H1 (cell line): Measurements from ENCODE around the gene TRMT44. TPM values are rescaled to one million over a fixed set of nuclear protein-coding genes. Genes with fewer than 3 reads are reported as not detected.

Experiments used
- CTCF ChIA-PET: fragments of 300-600 bp; sonication (Branson Sonifier 250); formaldehyde crosslinking; loops from one replicate; lab custom pipeline; 2021; ENCODE audit not compliant: partially characterized antibody; lab: Charles Lee
- POLR2A ChIA-PET: fragments of 300-600 bp; sonication (Branson Sonifier 250); formaldehyde crosslinking; loops from one replicate; lab custom pipeline; 2021; ENCODE audit warnings: inconsistent platforms; ENCODE audit not compliant: partially characterized antibody; lab: Charles Lee
- DNase-seq, 2 experiments: peaks; one replicate each; pipeline versions ENCODE4 v3.0.0 to v3.0.0-alpha.2; 2010 to 2022; ENCODE audit warnings: low spot score in 2 of 2, low read depth in 1 of 2, mixed read lengths in 1 of 2
- FAIRE-seq: peaks from 2 replicates; lab custom pipeline; 2011; peaks lifted over from hg19 to GRCh38; lab: Jason Lieb, UNC
- H2AFZ ChIP-seq: 2 replicates; pipeline ENCODE4 v1.8.1; 2012; ENCODE audit warnings: low read length, inconsistent platforms
- H2AK5ac ChIP-seq: 2 replicates; pipeline ENCODE4 v1.6.1; 2013; ENCODE audit warnings: low read depth, low read length
- H2BK120ac ChIP-seq: replicated peaks from 2 replicates; pipeline ENCODE3; 2013; ENCODE audit warnings: low read depth, low read length, inconsistent platforms
- H2BK12ac ChIP-seq: 2 replicates; pipeline ENCODE4 v1.6.1; 2013; ENCODE audit warnings: low read depth, low read length
- H2BK15ac ChIP-seq: 2 replicates; pipeline ENCODE4 v1.6.1; 2013; ENCODE audit warnings: low read length
- H2BK20ac ChIP-seq: 2 replicates; pipeline ENCODE4 v1.6.1; 2013; ENCODE audit warnings: low read length
- H2BK5ac ChIP-seq: 2 replicates; pipeline ENCODE4 v1.6.1; 2013; ENCODE audit warnings: low read depth, low read length
- H3K14ac ChIP-seq: 2 replicates; pipeline ENCODE4 v1.6.1; 2013; ENCODE audit warnings: inconsistent platforms; ENCODE audit not compliant: insufficient read length
- H3K18ac ChIP-seq: 2 replicates; pipeline ENCODE4 v1.6.1; 2013; ENCODE audit warnings: low read length; ENCODE audit errors: extremely low read depth
- H3K23ac ChIP-seq: 2 replicates; pipeline ENCODE4 v1.6.1; 2013; ENCODE audit warnings: inconsistent platforms; ENCODE audit not compliant: insufficient read length
- H3K23me2 ChIP-seq: 2 replicates; pipeline ENCODE4 v1.6.1; 2013; ENCODE audit warnings: low read depth, low read length
- H3K27ac ChIP-seq: 2 replicates; pipeline ENCODE4 v1.6.1; 2011; ENCODE audit warnings: low read depth, low read length, inconsistent platforms
- H3K27me3 ChIP-seq, 4 experiments: replicated peaks in 1 of 4; 1 replicate in 1 of 4; 2 replicates in 3 of 4; pipeline versions ENCODE4 v1.6.1 to v1.8.1; 2011 to 2013; ENCODE audit warnings: low read length in 3 of 4, mild to moderate bottlenecking in 3 of 4, inconsistent platforms in 2 of 4, mixed read lengths in 2 of 4, moderate library complexity in 1 of 4; ENCODE audit not compliant: control insufficient read depth in 3 of 4, insufficient read depth in 3 of 4; ENCODE audit errors: extremely low read depth in 1 of 4
- H3K36me3 ChIP-seq, 4 experiments: 2 replicates each; pipeline versions ENCODE4 v1.6.1 to v1.8.1; 2011 to 2013; ENCODE audit warnings: mild to moderate bottlenecking in 4 of 4, low read length in 3 of 4, moderate library complexity in 2 of 4, control low read depth in 1 of 4, inconsistent platforms in 1 of 4; ENCODE audit not compliant: insufficient read depth in 4 of 4, control insufficient read depth in 2 of 4
- H3K4ac ChIP-seq: replicated peaks from 2 replicates; pipeline ENCODE3; 2013; ENCODE audit warnings: low read length, low read depth, mixed read lengths, inconsistent platforms; ENCODE audit not compliant: insufficient read length
- H3K4me1 ChIP-seq, 4 experiments: replicated peaks in 1 of 4; 1 replicate in 1 of 4; 2 replicates in 3 of 4; pipeline versions ENCODE4 v1.6.1 to v1.8.1; 2011 to 2013; ENCODE audit warnings: low read length in 3 of 4, inconsistent platforms in 2 of 4, mixed read lengths in 1 of 4; ENCODE audit not compliant: insufficient read depth in 4 of 4, control insufficient read depth in 3 of 4
- H3K4me2 ChIP-seq, 2 experiments: 2 replicates each; pipeline versions ENCODE4 v1.6.1 to v1.8.1; 2011 to 2013; ENCODE audit warnings: low read depth in 2 of 2, low read length in 2 of 2, control low read depth in 1 of 2, inconsistent platforms in 1 of 2, mild to moderate bottlenecking in 1 of 2; ENCODE audit not compliant: insufficient read depth in 1 of 2
- H3K4me3 ChIP-seq, 4 experiments: fragments of 200-600, 300-600 bp in 1 of 4; sonication (generic), shearing (Covaris generic), sonication (Bioruptor Twin) in 1 of 4; 2 replicates each; pipeline versions ENCODE4 v1.5.1 to v1.8.1; 2011 to 2016; ENCODE audit warnings: low read length in 4 of 4, low read depth in 3 of 4, control low read depth in 2 of 4, inconsistent platforms in 2 of 4, mild to moderate bottlenecking in 2 of 4, mixed read lengths in 1 of 4, moderate library complexity in 1 of 4; ENCODE audit not compliant: insufficient read depth in 2 of 4; ENCODE audit errors: extremely low read depth in 1 of 4
- H3K56ac ChIP-seq: replicated peaks from 2 replicates; pipeline ENCODE3; 2013; ENCODE audit warnings: low read depth, mild to moderate bottlenecking, mixed read lengths, low read length, inconsistent platforms; ENCODE audit not compliant: insufficient read length
- H3K79me1 ChIP-seq: 2 replicates; pipeline ENCODE4 v1.6.1; 2013; ENCODE audit warnings: low read depth, low read length, control low read depth
- H3K79me2 ChIP-seq, 2 experiments: 2 replicates each; pipeline versions ENCODE4 v1.6.1 to v1.8.1; 2012 to 2013; ENCODE audit warnings: low read length in 2 of 2, mild to moderate bottlenecking in 2 of 2, inconsistent platforms in 1 of 2; ENCODE audit not compliant: insufficient read depth in 2 of 2, control insufficient read depth in 1 of 2
- H3K9ac ChIP-seq, 4 experiments: replicated peaks in 1 of 4; 1 replicate in 1 of 4; 2 replicates in 3 of 4; pipeline versions ENCODE4 v1.6.1 to v1.8.1; 2011 to 2013; ENCODE audit warnings: low read depth in 3 of 4, low read length in 3 of 4, control low read depth in 2 of 4, mild to moderate bottlenecking in 2 of 4, moderate library complexity in 2 of 4, inconsistent platforms in 1 of 4; ENCODE audit errors: extremely low read depth in 1 of 4
- H3K9me3 ChIP-seq, 2 experiments: 2 replicates each; pipeline versions ENCODE4 v1.6.1 to v1.8.1; 2012 to 2013; ENCODE audit warnings: mild to moderate bottlenecking in 2 of 2, moderate library complexity in 2 of 2, control low read depth in 1 of 2, inconsistent platforms in 1 of 2, low read depth in 1 of 2, low read length in 1 of 2, mixed read lengths in 1 of 2; ENCODE audit not compliant: insufficient read depth in 2 of 2
- H4K20me1 ChIP-seq, 2 experiments: replicated peaks in 1 of 2; 2 replicates each; pipeline versions ENCODE3 to v1.8.1; 2011 to 2013; ENCODE audit warnings: inconsistent platforms in 2 of 2, low read length in 2 of 2, mild to moderate bottlenecking in 1 of 2; ENCODE audit not compliant: insufficient read depth in 2 of 2, control insufficient read depth in 1 of 2
- H4K5ac ChIP-seq: 2 replicates; pipeline ENCODE4 v1.6.1; 2013; ENCODE audit warnings: low read length, low read depth, mixed read lengths, inconsistent platforms; ENCODE audit not compliant: insufficient read length
- H4K8ac ChIP-seq: 2 replicates; pipeline ENCODE4 v1.8.0; 2013; ENCODE audit warnings: mild to moderate bottlenecking, moderate library complexity, low read length, inconsistent platforms; ENCODE audit not compliant: insufficient read depth; ENCODE audit errors: extremely low read depth
- H4K91ac ChIP-seq: replicated peaks from 2 replicates; pipeline ENCODE3; 2013; ENCODE audit warnings: low read length, mixed read lengths, inconsistent platforms; ENCODE audit not compliant: insufficient read length
- CHD1 ChIP-seq: IDR thresholded peaks from 2 replicates; pipeline ENCODE4 v1.6.1; 2012; ENCODE audit warnings: low read depth, low read length, improper control_type of control experiment
- CHD2 ChIP-seq: IDR thresholded peaks from 2 replicates; pipeline ENCODE4 v1.6.1; 2012; ENCODE audit warnings: low read length, improper control_type of control experiment
- CREB1 ChIP-seq: IDR thresholded peaks from 2 replicates; pipeline ENCODE4 v1.6.1; 2012; ENCODE audit warnings: inconsistent platforms
- HDAC6 ChIP-seq: IDR thresholded peaks from one replicate; pipeline ENCODE4 v1.7.1; 2012; ENCODE audit warnings: low read depth, mild to moderate bottlenecking, inconsistent platforms, low read length, moderate library complexity
- KDM5A ChIP-seq: fragments of 200-600 bp; IDR thresholded peaks from 2 replicates; pipeline ENCODE4 v1.7.1; 2012; ENCODE audit warnings: mild to moderate bottlenecking, low read length, inconsistent platforms, mixed read lengths
- SIN3A ChIP-seq, 2 experiments: IDR thresholded peaks in 1 of 2; conservative IDR thresholded peaks in 1 of 2; 2 replicates each; pipeline ENCODE4 v1.6.1; 2011 to 2012; ENCODE audit warnings: low read length in 2 of 2, improper control_type of control experiment in 1 of 2, low read depth in 1 of 2, mild to moderate bottlenecking in 1 of 2
- TAF7 ChIP-seq: optimal IDR thresholded peaks from 2 replicates; pipeline ENCODE3; 2011; ENCODE audit warnings: low read depth, mild to moderate bottlenecking, inconsistent platforms, low read length, moderate library complexity, borderline replicate concordance
- TEAD4 ChIP-seq: IDR thresholded peaks from 2 replicates; pipeline ENCODE4 v1.6.1; 2012; ENCODE audit warnings: low read depth, low read length, inconsistent platforms, mixed read lengths
- ZNF274 ChIP-seq: IDR thresholded peaks from 2 replicates; pipeline ENCODE4 v1.7.0; 2012; ENCODE audit warnings: low read length, borderline replicate concordance; ENCODE audit errors: extremely low read depth
- WGBS, 2 experiments: shearing (Covaris generic) in 1 of 2; methylation state at CpG; one replicate each; pipeline versions ENCODE4 v1.1.6 to v1.1.7; 2013 to 2015; ENCODE audit warnings: low lambda C conversion rate in 2 of 2, mixed read lengths in 2 of 2, inconsistent platforms in 1 of 2, low coverage in 1 of 2, missing lambda C conversion rate in 1 of 2; ENCODE audit not compliant: insufficient replicate concordance in 2 of 2, insufficient coverage in 1 of 2, insufficient read length in 1 of 2; ENCODE audit errors: extremely low coverage in 1 of 2, missing lambda C conversion rate in 1 of 2; 5-methylcytosine and 5-hydroxymethylcytosine counted together
- polyA plus RNA-seq, 7 experiments: library from polyadenylated mRNA; depleted of rRNA in 3 of 7; stranded (reverse) in 5 of 7; unstranded in 2 of 7; fragments of >200 nt in 5 of 7; fragments of 200-250 nt in 2 of 7; gene quantifications; 1 replicate in 5 of 7; 2 replicates in 1 of 7; 4 replicates in 1 of 7; pipeline versions ENCODE4 v1.2.1 to v1.2.3, GENCODE V29; 2011 to 2013; ENCODE audit warnings: missing spikeins in 2 of 7, mixed read lengths in 2 of 7
- total RNA-seq: library from RNA; stranded (reverse); fragmentation: NEBNext Ultra II Directional; extraction: Animal tissue kit (Norgen Biotek cat#: 25700); gene quantifications from 2 replicates; pipeline ENCODE4 v1.2.1, GENCODE V29; 2021

Gene TRMT44
- total and polyA plus RNA-seq, 2 of the 8 experiments (the other 6 are each of a cell fraction or from before 2014, with no cell fraction given): 8.6 to 23.9 TPM

- Histone ChIP-seq H2BK20ac (no peak overlapping the region), H3K23me2 (no peaks in the 10 kb centered on the region)
- no peak for TF ChIP-seq HDAC6
- TF ChIP-seq TEAD4: no peak
- no peak for TF ChIP-seq TAF7
- no peak for TF ChIP-seq CREB1
- TF ChIP-seq CHD2: no peak
- no peak for TF ChIP-seq SIN3A (conservative IDR thresholded peaks at IDR 0.05 in 1 of 2, IDR thresholded peaks at IDR 0.05 in 1 of 2; ENCODE audit: low read depth in 1 of 2, low read length in 2 of 2)
- no peak for TF ChIP-seq CHD1
- no peak for TF ChIP-seq ZNF274
- no peak for TF ChIP-seq KDM5A
Measured at GRCh38 chr4:8470451-8471024, 30.0 kb downstream of the TRMT44 start.

More at GRCh38 chr4:8470451-8471024, 30.0 kb downstream of the TRMT44 start:
- no peak overlapping the region for H2BK120ac ChIP-seq
- H4K5ac ChIP-seq: no peak overlapping the region
- no peaks in the 10 kb centered on the region for H3K79me2 ChIP-seq
- FAIRE-seq (no peak), DNase-seq (no peak)
- H3K4ac ChIP-seq: no peak overlapping the region
- no peak overlapping the region for H3K4me2 ChIP-seq
- no peak overlapping the region for H2BK12ac ChIP-seq
- H3K14ac ChIP-seq: no peak overlapping the region
- no peak overlapping the region for H3K18ac ChIP-seq
- H3K4me3 ChIP-seq: no peak overlapping the region
- H2BK15ac ChIP-seq: no peak overlapping the region
- peak overlapping the region; percentile 54; the same call in 1 of the 2 replicates for H3K27ac ChIP-seq
- peaks cover 0 to 4% of the 10 kb centered on the region in 2 experiments for H4K20me1 ChIP-seq
- H2BK5ac ChIP-seq: no peak overlapping the region
- H2AK5ac ChIP-seq: no peak overlapping the region; the same call in 1 of the 2 replicates
- no peaks in the 10 kb centered on the region for H3K27me3 ChIP-seq
- no peak overlapping the region for H3K23ac ChIP-seq
- H3K9ac ChIP-seq: no peak overlapping the region
- WGBS, 2 experiments: 95% methylated on average over 14 of the region's 14 CpGs; no CpG with 5 or more reads in 1 of the 2 experiments
- no peak overlapping the region for H3K56ac ChIP-seq
- H3K36me3 ChIP-seq: peaks cover 3 to 16% (median 8%) of the 10 kb centered on the region in 4 experiments; a peak in 5 of 8 replicates
- H3K4me1 ChIP-seq: peaks cover 0 to 5% (median 2%) of the 10 kb centered on the region in 4 experiments; a peak in 2 of 7 replicates
- POLR2A ChIA-PET: interaction anchor here (1.4 to 2.2 kb wide), 3 partner anchors 78 to 122 kb away, joined by 3 to 7 read pairs (median 3); partner anchors contain the start of genes CPZ and GPR78
- no peaks in the 10 kb centered on the region for H3K9me3 ChIP-seq
- CTCF ChIA-PET: interaction anchor here (0.7 to 11.2 kb wide), 14 partner anchors 9 to 198 kb away, joined by 3 to 237 read pairs (median 4); no protein-coding TSS in a partner anchor
- no peaks in the 10 kb centered on the region for H3K79me1 ChIP-seq
- H4K8ac ChIP-seq: no peak overlapping the region; the same call in 1 of the 2 replicates
- no peak overlapping the region for H2AFZ ChIP-seq
- peak overlapping the region; percentile 65 for H4K91ac ChIP-seq
